HG03064 (cell line): Measurements from ENCODE around the gene DGCR8.
A peak's percentile ranks its signal among the peaks of the same experiment; 100 is the strongest.

Experiments used
- ATAC-seq: cut with Tn5 transposase; IDR thresholded peaks from one replicate; pipeline ENCODE4 v1.9.1; 2021; ENCODE audit warnings: low read depth; ENCODE audit not compliant: unreplicated experiment

The DGCR8 gene

DNA sequence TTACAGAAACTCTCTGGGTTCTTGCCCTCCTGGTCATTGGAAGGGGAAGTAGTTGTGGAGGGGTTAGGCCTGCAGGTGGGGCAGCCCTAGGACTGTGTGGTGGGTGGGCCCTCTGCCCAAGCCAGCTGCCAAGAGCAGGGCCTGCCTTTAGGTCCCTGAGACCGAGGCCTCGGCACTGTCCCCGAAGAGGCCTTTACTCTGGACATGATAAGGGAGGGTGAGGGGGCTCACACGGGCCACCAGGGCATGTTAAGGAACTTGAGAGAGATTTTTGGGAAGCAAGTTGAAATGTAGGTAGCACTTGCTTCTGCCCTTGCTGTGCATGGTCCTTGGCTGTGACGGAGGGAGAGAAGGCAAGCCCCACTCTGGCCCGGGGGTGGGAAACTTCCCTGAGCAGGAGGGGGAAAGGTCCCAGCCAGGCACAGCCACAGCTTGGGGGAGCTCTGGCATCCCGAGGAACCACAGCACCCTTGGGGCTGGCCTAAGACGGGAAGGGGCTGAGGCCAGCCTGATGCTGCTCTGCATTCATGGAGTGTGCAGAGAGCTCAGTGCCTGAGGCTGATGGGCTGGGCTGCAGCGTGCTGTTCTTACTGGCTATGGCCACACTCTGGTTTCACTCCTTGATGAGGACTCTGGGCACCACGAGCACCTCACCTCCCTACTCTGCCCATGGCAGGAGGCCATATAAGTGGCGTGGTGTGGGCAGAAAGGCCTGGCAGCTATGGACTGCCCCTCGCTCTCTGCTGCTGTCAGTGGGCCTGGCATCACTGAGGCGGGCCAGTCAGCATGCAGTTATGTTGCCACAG, 28.1 kb downstream of the DGCR8 start:
- ATAC-seq = no peak

DNA sequence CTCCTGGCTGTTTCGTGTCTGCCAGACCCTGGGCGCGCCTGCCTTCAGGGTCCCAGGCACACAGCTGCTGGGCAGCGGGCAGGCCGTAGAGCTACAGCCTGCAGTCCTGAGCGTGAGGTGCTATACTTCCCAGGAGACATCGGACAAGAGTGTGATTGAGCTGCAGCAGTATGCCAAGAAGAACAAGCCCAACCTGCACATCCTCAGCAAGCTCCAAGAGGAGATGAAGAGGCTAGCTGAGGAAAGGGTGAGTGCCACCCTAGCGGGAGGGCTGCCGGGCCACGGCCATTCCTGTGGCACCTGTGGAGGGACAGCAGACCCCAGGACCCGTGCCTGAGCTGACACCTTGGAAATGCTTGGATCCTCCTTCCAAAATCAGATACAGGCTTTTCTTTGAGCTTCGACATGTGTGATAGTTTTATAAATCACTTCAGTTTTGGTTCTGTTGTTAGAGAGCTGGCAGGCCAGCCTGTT, 28.8 kb downstream of the DGCR8 start:
- no peak for ATAC-seq

DNA sequence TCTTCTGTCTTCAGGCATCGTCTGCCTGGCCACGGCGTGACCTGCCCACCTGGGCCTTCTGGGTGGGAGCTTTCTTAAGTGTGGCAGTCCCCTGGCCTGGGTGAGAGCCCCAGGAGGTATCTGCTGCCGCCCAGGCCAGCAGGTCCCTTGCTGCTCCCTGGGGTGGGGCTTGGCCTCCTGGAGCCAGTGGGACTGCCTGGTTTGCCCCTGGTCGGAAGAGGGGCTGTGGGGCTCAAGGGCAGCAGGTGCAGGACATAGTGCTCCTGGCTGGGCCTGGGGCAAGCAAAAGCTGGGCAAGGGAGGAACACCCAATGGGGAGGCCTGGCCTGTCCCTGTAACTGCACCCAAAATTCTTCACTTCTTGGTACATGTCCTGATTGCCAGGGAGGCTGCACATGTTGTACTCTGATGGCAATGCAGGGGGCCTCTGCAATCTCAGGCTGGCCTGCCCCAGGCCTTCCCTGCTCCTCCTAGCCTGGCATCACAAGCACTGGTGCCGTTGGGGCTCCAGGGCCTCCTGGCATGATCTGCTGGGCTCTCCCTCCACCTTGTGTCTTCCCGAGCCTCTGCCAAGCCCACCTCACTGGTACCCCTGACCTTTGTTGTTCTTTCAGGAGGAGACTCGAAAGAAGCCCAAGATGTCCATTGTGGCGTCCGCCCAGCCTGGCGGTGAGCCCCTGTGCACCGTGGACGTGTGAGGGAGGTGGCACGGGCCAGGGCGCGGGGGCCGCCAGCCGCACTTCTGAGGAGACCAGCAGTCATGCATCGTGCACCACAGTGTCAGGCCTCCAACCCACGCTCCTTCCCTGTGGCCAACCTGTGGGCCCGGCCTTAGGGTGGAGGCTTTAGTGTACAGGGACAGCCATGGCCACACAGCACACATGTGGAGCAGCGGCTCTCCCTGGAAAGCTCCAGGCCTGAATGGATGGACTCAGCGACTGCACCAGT, 29.6 kb downstream of the DGCR8 start:
- ATAC-seq = no peak

DNA sequence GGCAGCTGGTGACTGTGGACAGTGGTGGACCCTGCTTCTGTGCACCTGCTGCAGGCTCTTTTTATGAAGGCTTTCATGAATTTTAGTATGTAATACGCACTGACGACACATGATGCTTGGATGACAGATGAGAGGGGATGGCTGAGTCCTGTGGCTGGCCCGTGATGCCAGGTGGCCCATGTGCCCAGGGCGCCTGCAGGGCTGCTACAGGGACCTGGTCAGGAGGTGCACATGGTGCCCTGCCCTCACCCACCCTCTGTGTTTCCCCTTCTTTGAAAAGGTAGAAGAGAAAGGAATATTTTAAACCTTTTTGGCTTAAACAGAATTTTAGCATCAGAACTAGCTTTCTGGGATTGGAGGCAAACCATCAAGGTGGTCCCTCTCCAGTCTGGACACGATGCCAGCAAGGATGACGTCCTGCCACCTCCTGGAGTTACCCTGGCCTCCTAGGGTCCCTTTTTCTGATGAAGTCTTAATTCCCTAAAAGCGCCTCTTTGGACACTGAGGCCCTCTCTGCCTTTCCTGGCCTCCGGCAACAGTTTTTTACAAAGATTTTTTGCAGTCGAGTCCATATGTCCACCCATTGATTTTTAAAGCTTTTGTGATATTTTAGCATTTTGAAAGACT, 30.4 kb downstream of the DGCR8 start:
- no peak for ATAC-seq

DNA sequence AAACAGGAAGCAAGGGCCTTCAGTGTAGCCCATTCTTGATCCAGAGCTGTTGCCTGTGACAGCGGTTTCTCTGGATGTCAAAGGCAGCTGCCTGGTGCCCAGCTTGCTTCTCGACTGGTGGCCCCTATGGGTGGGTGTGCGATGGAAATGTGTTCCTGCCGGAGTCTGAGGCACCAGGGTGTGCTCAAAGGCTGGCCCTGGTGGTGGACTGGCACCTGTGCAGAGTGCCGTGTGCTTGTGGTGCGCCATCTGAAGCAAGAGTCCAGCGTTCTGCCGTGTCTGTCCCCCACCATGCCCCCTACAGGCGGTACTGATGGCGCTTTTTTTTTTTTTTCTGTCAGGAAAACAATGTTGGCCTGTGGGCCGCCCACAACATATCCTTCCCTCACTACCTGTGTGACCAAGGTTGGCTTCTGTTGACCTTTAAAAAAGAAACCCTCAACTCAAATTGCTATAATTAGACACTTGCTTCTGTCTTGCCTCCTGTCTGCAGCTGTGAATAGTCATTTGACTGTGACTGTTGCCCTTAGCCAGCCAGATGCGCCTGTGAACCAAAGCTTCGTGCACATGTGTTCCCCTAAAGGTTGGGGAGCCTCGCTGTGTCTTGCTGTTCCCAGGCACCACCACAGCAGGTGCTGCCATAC, 31.1 kb downstream of the DGCR8 start:
- ATAC-seq = no peak

DNA sequence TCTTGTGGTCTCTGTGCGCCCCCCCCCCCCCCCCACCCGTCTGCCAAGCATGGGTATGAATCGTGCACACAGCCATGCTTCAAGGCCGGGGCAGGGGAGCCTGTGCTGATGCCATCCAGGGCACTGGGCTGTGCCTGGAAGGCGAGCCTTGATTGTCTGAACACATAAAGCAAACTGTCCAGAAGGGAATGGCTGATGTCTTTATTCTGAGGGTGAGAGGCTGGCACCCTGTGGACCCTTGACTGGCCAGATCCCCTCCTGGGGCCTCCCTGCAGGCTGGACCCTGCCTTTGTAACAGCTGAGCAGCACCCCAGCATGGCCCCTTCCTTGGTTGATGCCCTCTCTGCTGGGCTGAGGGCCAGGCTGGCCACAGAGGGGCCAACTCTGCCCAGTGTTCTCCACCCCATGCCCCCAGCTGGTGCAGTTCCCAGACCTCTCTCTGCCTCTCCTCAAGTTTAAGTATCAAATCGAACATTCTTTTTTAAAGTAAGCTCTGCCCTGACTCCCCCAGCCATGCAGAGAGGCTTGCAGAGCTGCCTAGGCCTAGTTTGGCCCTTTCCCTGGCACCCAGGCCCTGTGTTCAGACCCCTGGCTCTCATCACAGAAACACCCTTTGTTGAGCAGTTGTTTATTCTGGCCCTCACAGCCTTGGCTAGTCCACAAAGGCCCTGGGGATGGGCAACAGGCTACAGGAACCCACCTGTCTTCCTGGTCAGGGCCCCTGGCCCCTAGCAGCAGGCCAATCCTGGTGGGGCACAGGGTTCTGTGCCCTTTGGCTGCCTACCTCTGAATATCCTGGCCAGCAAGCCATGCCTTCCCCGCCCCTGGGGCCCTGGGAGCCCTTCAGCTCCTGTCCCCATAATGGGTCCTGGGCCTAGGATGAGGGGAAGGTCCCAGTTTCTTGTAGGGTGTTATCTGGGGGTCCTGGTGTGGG, 31.9 kb downstream of the DGCR8 start:
- no peak for ATAC-seq

DNA sequence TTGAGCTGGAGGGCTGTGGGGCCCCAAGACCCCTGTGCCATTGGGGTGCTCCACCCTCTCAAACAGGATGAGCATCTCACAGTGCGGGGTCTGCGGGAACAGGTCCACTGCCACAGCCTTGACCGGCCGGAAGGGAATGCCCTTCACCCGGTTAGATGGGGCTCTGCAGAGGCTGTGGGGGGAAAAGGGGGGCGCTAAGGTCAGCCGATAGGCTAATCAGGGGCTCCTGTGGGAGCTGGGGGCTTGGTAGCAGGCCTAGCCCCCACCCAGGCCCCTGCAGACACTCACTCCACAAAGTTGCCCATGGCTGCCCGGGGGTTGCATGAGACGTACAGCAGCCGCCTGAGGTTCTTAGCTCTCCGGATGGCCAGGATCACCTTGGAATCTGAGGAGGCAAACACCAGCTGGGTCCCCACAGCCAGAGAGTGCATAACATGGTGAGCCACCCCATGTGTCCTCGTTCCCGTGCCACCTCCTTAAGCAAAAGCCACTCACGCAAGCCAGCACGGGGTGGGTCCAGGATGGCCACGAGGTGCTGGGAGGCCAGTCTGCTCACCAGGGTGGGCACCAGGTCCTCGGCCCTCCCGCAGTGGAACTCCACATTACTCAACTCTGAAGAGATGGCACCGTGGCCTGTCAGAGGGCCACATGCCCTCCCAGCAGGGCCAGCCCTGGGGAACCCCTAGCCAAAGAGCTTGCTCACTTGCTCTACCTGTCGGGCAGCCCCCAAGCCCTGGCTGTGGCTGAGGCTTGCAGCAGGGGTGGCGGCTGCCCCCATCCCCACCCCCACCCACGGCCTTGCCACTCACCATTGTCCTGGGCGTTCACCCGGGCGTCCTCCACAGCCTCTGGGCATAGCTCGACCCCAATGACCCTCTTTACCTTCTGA, 32.8 kb downstream of the DGCR8 start:
- ATAC-seq = no peak

DNA sequence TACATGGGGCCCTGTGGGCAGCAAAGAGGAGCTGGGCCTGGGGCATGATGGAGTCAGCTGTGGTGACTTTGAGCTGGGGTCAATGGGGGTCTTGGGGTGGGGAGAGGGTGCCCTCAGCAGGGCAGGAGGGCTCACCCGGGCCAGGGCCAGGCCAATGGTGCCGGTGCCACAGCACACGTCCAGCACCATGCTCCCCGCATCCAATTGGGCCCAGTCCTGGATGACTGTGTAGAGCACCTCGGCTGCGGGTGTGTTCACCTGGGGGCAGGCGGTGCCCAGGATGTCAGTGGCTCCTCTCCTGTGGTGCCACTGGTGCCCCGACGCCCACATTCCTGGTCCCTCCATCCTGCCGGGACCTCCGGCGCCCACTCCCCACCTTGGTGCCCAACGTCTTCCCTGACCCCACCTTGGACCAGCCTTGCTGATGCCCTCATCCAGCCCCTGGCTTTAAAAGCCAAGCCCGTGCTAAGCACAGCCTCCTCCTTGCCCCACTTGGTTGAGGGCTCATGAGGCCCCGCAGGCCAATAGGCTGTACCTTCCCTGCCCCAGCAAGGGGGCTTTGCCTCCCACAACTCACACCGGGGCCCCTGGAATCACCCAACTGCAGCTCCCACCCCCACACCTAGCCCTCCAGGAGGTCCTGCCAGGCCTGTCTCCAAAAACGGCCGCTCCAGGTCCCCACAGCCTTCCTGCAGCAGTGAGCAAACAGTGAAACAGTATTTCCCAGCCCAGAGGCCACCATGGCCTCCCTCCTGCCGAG, 33.7 kb downstream of the DGCR8 start:
- ATAC-seq = no peak

DNA sequence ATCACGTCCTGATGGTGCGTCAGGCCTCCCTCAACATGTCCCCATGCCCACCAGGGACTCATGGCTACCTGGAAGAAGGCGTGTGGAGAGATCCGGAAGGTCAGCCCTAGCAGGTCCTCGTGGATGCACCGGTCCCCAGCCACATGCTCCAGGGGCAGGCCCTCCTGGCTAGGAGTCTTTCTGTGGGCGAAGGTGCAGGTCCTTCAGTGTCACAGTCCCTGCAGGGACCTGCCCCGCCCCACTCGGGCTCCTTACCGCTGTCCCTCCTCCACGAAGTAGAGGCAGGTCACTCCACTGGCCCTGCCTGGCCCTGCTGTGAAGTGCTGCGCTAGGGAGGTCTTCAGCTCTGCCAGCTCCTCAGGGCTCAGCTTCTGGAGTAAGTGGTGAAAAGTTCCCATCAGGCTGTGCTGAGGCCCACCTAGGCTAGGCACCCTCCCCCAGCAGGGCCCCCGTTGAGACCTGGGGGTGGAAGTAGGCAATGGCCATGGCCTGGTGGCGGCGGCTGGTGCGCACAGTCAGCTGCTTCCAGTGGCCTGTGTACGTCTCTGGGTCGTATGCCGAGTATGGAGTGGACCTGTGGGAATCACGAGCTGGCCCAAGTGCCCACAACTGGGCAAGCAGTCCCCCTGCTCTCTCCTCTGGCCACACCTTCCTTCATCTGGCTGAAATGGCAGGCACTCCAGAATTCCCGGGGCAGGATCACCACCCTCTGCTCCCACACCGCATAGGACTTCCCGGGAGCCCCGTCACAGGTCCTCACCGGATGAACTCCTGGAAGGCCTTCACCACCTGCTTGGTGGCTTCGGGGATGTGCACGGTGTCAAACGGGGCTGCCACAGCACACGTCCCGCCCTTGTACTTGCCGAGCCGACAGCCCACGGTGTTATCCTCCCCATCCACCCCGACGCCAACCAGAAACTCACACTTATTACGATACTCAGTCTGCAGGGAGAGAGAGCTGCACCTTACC, 34.8 kb downstream of the DGCR8 start:
- ATAC-seq = no peak

DNA sequence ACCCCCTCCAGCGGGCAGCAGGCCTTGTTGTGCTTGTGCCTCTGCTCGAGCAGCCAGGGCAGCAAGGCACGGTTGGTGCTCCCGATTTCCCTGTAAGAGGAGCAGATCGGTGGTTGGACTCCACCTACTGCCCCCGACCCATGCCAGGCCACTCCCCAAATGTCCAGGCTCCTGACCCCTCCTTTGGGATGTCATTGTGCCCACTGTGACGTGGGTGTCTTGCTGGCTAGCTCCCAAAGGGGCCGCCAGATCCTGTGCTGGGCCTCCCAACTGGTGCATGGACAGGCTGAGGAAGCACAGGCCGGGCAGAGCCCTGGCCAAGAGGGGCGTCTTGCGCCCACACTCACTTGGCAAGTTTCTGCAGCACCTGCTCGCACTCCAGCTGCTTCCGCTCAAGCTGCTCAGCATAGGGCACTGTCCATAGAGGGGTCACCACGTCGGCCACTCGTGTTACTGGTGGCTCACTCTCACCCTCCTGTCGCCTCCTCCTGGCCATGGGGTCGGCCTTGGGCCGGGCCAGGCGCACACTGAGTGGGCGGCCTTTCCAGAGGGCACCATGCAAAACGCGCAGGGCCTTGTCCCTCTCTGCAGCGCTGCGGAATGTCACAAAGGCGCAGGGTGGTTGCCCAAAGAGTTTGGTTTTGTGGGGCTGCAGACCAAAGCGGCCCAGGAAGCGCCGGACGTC, 35.8 kb downstream of the DGCR8 start, which contains the start of gene RANBP1:
Gene RANBP1, plus strand, starts transcription at position 414 of the 685 bp plus-strand sequence. Its CDS starts 81 bp downstream, at position 495.
- no peak for ATAC-seq

DNA sequence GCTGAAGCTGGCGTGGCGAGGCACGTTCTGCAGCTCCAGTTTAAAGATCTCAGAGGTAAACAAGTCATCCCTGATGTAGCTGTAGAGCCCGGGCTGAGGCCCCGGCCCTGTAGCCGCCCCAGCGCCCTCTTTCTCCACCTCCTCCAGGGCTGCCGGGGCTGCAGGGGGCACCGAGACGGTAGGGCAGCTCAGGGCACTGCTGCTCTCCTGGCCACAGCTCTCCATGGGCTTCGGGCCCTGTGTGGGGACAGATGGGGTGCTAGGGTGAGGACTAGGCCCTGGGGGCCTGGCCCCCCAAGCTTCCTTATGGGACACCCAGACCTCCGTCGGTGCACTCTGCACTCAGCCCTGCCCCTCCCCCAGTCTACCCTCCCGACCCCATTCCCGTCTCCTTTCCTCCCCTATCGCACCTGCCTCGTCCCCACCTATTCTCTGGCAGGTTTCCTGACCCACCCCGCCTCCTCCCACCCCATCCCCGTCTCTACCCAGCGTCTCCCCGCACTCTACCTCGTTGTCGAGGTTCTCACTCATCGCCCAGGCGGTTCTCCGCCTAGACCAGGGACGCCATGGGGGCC, 36.4 kb downstream of the DGCR8 start:
- peak; percentile 5 for ATAC-seq

DNA sequence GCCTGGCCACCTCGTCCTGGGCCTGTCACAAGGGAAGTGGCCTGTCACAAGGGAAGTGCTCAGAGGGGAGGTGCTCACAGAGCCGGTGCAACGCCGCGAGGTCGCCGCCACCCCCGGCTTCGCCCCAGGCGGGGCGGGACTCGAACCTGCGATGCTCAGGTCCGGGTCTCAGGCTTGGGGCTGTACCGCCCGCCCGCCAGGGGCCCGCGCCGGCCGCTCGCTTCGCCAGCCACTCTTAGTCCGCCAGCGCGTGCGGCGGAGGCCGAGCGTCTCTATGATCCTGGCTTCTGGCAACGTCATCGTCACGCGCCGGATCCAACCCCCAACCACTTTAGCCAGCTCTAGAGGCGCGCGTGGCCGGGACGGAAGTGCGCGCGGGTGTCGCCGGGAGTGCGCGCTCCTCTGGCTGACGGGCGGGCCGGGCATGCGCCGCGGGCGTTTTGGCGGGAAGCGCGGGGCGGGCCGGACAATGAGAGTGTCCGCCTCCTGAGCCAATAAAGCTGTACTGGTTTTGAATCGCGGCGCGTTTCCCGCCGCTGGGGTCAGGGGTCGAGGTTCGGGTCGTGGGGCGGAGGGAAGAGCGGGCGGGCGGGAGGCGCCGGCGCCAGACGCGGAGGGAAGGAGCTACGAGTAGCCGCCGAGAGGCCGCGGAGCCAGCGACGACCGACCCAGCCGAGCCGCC, 37.1 kb downstream of the DGCR8 start, which contains the start of gene TRMT2A:
Gene TRMT2A, minus strand, starts transcription at position 276 of the 682 bp plus-strand sequence. CDS start 320 bp downstream, outside the sequence.
- ATAC-seq = peak; percentile 55

DNA sequence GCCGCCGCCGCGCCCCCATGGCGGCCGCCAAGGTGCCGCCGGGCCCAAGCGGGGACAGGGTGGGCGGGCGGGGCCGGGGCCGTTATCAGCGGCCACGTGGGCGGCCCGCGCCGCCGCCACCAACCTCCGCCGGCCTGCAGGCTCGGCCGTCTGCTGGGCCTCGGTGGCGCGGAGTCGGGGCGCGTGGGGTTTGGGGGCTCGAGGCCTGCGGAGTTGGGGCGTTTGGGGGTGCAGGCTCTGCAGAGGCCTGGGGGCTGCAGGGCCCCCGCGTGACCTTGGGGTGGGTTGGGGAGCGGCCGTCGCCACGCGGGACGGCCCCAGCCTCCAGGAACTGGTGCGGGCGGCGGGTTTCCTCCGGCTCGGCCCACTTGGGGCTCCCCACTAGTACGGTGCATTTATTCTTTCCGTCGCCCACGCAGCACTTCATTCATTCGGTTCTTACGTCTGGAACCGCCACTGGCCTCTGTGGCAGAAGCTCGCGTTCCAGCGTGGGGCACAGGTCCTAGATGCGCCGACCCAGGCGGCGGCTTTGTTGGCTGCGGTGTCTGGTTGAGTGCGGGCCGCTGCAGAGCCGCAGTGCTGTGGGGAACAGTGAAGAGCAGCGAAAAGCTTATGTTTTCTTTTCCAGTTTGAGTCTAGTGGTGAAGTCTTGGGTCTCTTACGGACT, 37.7 kb downstream of the DGCR8 start:
- ATAC-seq = peak; percentile 19

DNA sequence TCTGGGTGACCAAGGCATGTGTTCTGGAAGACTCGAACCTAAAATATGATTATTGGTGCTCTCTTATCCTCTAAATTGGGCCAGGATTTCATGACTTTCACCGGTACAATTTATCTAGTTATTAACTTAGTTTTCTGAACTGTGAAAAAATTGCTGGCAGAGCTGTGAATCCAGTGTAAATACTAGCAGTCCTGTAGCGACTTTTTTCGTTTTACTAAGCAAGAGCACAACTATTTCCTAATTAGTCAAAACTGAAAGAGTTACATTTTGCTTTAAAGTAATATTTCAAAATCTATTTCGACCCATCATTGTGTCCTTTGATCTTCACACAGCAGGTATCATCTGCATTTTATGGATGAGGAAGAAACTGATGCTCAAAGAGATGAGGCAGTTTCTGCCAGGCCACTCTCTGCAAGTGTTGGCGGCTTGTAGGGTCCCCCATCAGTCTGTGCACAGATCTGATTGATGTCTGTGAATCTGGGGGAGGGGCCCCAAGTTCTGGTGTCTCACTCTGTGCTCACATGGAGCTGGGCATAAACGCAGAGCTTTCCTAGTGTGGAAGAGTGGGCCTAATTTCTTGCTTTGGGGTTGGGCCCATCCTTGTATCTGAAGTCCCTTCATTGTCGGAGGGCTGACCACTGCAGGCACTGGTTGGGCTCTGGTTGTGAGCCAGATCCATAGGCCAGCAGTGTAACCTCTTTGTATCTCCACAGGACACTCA, 38.4 kb downstream of the DGCR8 start:
- no peak for ATAC-seq
